Bronchial epithelial cell (primary cell): ENCODE data around the gene SMIM12. TPM values are rescaled to one million over a fixed set of nuclear protein-coding genes. Genes with fewer than 3 reads are reported as not detected.

Source experiments
- DNase-seq: peaks from one replicate; pipeline ENCODE4 v3.0.0-alpha.2; 2010; ENCODE audit warnings: low read depth
- FAIRE-seq: peaks from 2 replicates; lab custom pipeline; 2011; peaks lifted over from hg19 to GRCh38; lab: Jason Lieb, UNC
- H3K27me3 ChIP-seq: 2 replicates; pipeline ENCODE4 v1.5.1; 2011; ENCODE audit warnings: low read length; ENCODE audit not compliant: control insufficient read depth, insufficient read depth
- H3K36me3 ChIP-seq: 2 replicates; pipeline ENCODE4 v1.5.1; 2011; ENCODE audit warnings: low read length; ENCODE audit not compliant: control insufficient read depth, insufficient read depth
- H3K4me3 ChIP-seq: 2 replicates; pipeline ENCODE4 v1.5.1; 2011; ENCODE audit warnings: mild to moderate bottlenecking, low read depth, low read length, control low read depth
- total RNA-seq: library from RNA; depleted of rRNA; stranded (reverse); fragments of >200 nt; gene quantifications from 2 replicates; pipeline ENCODE4 v1.2.1, GENCODE V29; 2014
- TF ChIP-seq, protein P1 (sequence below): IDR thresholded peaks from 2 replicates; pipeline ENCODE4 v1.5.1; 2011; ENCODE audit warnings: mild to moderate bottlenecking, moderate library complexity, low read length, control low read depth, inconsistent platforms; ENCODE audit not compliant: insufficient read depth, severe bottlenecking

Gene SMIM12
- total RNA-seq, 1 donor from 2014 or later: 34.8 TPM

- DNase-seq (no peak), FAIRE-seq (no peak)
- Histone ChIP-seq H3K4me3 (no peak overlapping the region), H3K36me3 (no peaks in the 10 kb centered on the region), H3K27me3 (peaks cover 2% of the 10 kb centered on the region)
- TF ChIP-seq, protein P1, sequence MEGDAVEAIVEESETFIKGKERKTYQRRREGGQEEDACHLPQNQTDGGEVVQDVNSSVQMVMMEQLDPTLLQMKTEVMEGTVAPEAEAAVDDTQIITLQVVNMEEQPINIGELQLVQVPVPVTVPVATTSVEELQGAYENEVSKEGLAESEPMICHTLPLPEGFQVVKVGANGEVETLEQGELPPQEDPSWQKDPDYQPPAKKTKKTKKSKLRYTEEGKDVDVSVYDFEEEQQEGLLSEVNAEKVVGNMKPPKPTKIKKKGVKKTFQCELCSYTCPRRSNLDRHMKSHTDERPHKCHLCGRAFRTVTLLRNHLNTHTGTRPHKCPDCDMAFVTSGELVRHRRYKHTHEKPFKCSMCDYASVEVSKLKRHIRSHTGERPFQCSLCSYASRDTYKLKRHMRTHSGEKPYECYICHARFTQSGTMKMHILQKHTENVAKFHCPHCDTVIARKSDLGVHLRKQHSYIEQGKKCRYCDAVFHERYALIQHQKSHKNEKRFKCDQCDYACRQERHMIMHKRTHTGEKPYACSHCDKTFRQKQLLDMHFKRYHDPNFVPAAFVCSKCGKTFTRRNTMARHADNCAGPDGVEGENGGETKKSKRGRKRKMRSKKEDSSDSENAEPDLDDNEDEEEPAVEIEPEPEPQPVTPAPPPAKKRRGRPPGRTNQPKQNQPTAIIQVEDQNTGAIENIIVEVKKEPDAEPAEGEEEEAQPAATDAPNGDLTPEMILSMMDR: no peak
These were observed 14.9 kb upstream of the SMIM12 start for GRCh38 chr1:34874296-34874952.

DNA sequence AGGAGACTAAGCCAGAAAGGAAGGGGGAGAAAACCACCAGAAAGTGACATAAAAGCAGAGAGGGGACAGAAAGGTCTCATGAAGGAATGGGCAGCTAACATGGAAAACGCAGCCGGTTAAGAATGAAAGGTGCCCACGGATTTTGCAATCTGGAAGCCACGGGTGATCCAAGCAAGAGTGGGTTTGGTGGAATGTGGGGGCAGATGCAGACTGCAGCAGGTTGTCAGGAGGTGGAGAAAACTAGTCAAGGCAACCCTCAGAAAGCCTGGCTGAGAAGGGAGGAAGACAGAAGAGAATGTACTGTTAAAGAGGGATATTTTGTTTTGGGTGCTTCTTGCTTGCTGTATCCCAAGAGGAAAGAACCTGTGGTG, 12.6 kb upstream of the SMIM12 start:
- Histone ChIP-seq H3K4me3 (no peak overlapping the region), H3K36me3 (no peaks in the 10 kb centered on the region), H3K27me3 (peaks cover 2% of the 10 kb centered on the region)
- TF ChIP-seq, protein P1: no peak
- DNase-seq: no peak
- no peak for FAIRE-seq

- no peak for DNase-seq
- peaks cover 2% of the 10 kb centered on the region for H3K27me3 ChIP-seq
- no peaks in the 10 kb centered on the region for H3K36me3 ChIP-seq
- TF ChIP-seq, protein P1: no peak
- H3K4me3 ChIP-seq: no peak overlapping the region
- FAIRE-seq: no peak
These were observed 12.0 kb upstream of the SMIM12 start for GRCh38 chr1:34871443-34872132.

GRCh38 chr1:34870395-34870794, 10.8 kb upstream of the SMIM12 start:
- FAIRE-seq: no peak
- no peak overlapping the region for H3K4me3 ChIP-seq
- no peaks in the 10 kb centered on the region for H3K36me3 ChIP-seq
- TF ChIP-seq, protein P1: no peak
- H3K27me3 ChIP-seq: peaks cover 2% of the 10 kb centered on the region
- no peak for DNase-seq

DNA sequence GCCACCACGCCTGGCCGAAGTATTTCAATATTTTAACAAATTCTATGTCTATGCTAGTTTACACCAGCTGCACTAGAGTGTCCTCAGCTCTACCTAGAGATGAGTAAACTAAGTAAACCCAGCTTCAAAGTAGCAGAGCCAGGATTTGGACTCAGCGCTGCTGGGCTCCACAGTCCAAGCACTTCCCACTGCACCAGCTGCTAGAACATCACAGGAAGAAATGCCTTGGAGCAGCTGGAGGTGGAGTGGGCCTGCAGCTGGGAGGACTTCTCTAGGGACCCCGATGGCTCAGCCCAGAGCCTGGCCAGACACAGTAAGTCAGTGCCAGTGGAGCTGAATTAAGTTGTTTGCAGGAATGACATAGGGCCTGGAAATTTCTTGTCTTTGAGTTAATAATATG, 10.2 kb upstream of the SMIM12 start:
- Histone ChIP-seq H3K27me3 (peaks cover 2% of the 10 kb centered on the region), H3K4me3 (no peak overlapping the region), H3K36me3 (no peaks in the 10 kb centered on the region)
- FAIRE-seq (no peak), DNase-seq (no peak)
- TF ChIP-seq, protein P1: no peak
